HEK293T (cell line): ENCODE data around the gene SBF1.

Experiments used
- CTCF ChIA-PET: fragments of 350-600 bp; formaldehyde crosslinking; extraction: SDS; loops from one replicate; lab custom pipeline; 2021; ENCODE audit warnings: antibody characterized with exemption, inconsistent platforms; lab: Yijun Ruan, JAX
- POLR2A ChIA-PET: fragments of 350-600 bp; formaldehyde crosslinking; extraction: SDS; loops from one replicate; lab custom pipeline; 2020; ENCODE audit warnings: antibody characterized with exemption, inconsistent platforms; lab: Yijun Ruan, JAX
- DNase-seq: peaks from one replicate; pipeline ENCODE4 v3.0.0; 2012; ENCODE audit warnings: mixed read lengths; ENCODE audit errors: extremely low spot score
- ARNT ChIP-seq: fragments of 450-650 bp; IDR thresholded peaks from 2 replicates; pipeline ENCODE4 v1.6.1; 2017; ENCODE audit warnings: mild to moderate bottlenecking
- BHLHE40 ChIP-seq: fragments of 450-650 bp; IDR thresholded peaks from 2 replicates; pipeline ENCODE4 v1.6.1; 2016; ENCODE audit warnings: mild to moderate bottlenecking, moderate library complexity, borderline replicate concordance
- CTBP1 ChIP-seq: fragments of 450-650 bp; IDR thresholded peaks from 2 replicates; pipeline ENCODE4 v1.6.1; 2016; ENCODE audit warnings: borderline replicate concordance
- ELF4 ChIP-seq: fragments of 450-650 bp; IDR thresholded peaks from 2 replicates; pipeline ENCODE4 v1.6.1; 2017; ENCODE audit warnings: antibody characterized with exemption
- FOXA1 ChIP-seq: fragments of 450-650 bp; IDR thresholded peaks from 2 replicates; pipeline ENCODE4 v1.6.1; 2016; ENCODE audit warnings: mild to moderate bottlenecking
- FOXK2 ChIP-seq: fragments of 450-650 bp; IDR thresholded peaks from 2 replicates; pipeline ENCODE4 v1.6.1; 2016; ENCODE audit warnings: mild to moderate bottlenecking
- FOXM1 ChIP-seq: fragments of 450-650 bp; IDR thresholded peaks from 2 replicates; pipeline ENCODE4 v1.6.1; 2017; ENCODE audit warnings: mild to moderate bottlenecking, borderline replicate concordance
- HDGF ChIP-seq: fragments of 450-650 bp; IDR thresholded peaks from 2 replicates; pipeline ENCODE4 v1.6.1; 2017; ENCODE audit warnings: antibody characterized with exemption, borderline replicate concordance
- L3MBTL2 ChIP-seq: fragments of 450-650 bp; conservative IDR thresholded peaks from 2 replicates; pipeline ENCODE4 v1.6.1; 2016; ENCODE audit warnings: mild to moderate bottlenecking
- LEF1 ChIP-seq: fragments of 450-650 bp; IDR thresholded peaks from 2 replicates; pipeline ENCODE4 v1.6.1; 2017; ENCODE audit warnings: mild to moderate bottlenecking, borderline replicate concordance
- NFRKB ChIP-seq: fragments of 450-650 bp; IDR thresholded peaks from 2 replicates; pipeline ENCODE4 v1.6.1; 2016; ENCODE audit warnings: mild to moderate bottlenecking, moderate library complexity
- SP1 ChIP-seq: fragments of 450-650 bp; IDR thresholded peaks from 2 replicates; pipeline ENCODE4 v1.6.1; 2017
- SUZ12 ChIP-seq: fragments of 450-650 bp; IDR thresholded peaks from 2 replicates; pipeline ENCODE4 v1.6.1; 2016; ENCODE audit warnings: mild to moderate bottlenecking
- TARDBP ChIP-seq: fragments of 450-650 bp; IDR thresholded peaks from 2 replicates; pipeline ENCODE4 v1.6.1; 2016
- ZNF384 ChIP-seq: fragments of 450-650 bp; IDR thresholded peaks from 2 replicates; pipeline ENCODE4 v1.6.1; 2016
- TF ChIP-seq, protein P1 (sequence below): fragments of 450-650 bp; IDR thresholded peaks from 2 replicates; pipeline ENCODE4 v1.6.1; 2016

SBF1 gene

DNA sequence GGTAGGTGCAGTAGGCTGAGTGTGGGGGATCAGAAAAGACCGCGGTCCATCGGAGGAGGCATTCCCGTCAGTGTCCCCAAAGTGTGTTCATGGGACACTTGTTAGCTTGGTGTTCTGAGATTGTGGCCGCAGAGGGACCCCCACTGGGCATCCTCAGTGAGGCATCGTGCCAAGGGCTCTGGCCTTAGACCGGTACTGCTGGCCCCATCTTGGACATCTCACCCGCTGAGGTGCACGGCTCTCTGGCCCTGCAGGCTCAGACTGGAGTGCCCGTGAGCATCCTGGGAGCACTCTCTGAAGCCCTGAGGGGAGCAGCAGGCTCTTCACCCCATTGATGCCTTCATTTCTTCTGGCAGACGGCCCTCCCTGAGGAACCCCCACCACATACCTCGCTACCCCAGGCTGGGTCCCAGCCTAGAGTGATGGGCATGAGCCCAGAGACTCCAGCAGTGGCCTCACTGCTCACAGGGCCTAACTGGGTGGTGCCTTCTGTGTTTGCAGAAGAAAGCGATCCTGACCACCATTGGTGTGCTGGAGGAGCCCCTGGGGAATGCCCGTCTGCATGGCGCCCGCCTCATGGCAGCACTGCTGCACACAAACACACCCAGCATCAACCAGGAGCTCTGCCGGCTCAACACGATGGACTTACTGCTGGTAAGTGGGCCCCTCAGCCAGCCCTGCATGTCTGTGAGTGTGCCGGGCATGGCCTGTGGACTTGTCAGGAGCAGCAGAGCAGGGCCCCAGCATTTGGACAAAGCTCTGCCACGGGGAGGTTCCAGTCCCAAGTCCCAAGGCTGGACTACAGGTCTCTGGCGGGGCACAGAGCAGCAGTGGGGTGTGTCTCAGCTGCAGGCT lies 51.6 kb downstream of the SBF1 start:
- POLR2A ChIA-PET, result no interaction called here
- CTCF ChIA-PET, result interaction anchor here (0.5 kb wide), 1 partner anchor 15 kb away, joined by 3 read pairs; no protein-coding TSS in a partner anchor
- TF ChIP-seq BHLHE40, result no peak
- no peak for TF ChIP-seq ZNF384
- no peak for TF ChIP-seq FOXA1
- no peak for TF ChIP-seq L3MBTL2
- DNase-seq, result no peak

DNA sequence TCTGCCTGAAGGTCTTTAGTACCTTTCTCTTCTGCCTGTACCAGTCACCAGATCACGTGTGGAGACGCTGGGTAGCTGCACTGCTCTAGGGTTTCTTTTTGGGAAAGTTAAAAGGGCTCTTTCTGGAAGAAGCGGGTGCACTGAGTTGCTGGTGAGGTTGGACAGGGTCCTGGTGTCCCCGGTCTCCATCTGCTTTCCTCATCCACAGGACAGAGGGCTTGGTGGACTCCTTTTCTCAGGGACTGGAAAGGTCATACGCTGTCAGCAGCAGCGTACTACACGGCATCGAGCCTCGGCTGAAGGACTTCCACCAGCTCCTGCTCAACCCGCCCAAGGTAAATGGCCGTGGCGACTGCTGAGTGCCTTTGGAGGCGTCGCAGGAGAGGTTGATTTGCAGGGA lies 52.8 kb downstream of the SBF1 start:
- no peak for DNase-seq
- ChIA-PET CTCF (no interaction called here), POLR2A (no interaction called here)
- TF ChIP-seq FOXA1 (no peak), ARNT (no peak), NFRKB (no peak)

DNA sequence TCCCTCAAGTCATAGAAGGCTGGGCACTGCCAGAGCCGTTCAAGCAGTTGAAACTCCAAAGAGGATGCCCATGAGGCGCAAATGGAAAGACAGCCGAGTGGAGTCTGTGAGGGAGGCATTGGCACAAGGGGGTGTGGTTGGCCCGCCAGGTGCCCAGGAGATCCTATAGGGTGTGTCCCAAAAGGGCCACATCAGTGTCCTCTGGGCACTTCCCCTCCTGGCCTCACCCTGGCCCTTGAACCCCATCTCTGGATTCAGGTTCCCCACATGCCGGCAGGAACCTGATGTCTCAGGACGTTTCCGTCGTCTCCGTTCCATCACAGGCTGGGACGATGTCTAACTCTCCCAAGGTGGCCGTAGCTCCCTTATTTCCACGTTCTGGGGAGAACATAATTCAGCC lies 54.3 kb downstream of the SBF1 start:
- no peak for DNase-seq
- TF ChIP-seq FOXA1 (no peak), HDGF (no peak), SP1 (no peak), L3MBTL2 (no peak), NFRKB (no peak), LEF1 (no peak), BHLHE40 (no peak), ZNF384 (no peak), FOXM1 (no peak), TARDBP (no peak), CTBP1 (no peak), SUZ12 (no peak), ELF4 (no peak), ARNT (no peak), FOXK2 (no peak)
- TF ChIP-seq, protein P1, sequence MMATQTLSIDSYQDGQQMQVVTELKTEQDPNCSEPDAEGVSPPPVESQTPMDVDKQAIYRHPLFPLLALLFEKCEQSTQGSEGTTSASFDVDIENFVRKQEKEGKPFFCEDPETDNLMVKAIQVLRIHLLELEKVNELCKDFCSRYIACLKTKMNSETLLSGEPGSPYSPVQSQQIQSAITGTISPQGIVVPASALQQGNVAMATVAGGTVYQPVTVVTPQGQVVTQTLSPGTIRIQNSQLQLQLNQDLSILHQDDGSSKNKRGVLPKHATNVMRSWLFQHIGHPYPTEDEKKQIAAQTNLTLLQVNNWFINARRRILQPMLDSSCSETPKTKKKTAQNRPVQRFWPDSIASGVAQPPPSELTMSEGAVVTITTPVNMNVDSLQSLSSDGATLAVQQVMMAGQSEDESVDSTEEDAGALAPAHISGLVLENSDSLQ, result no peak
- ChIA-PET CTCF (no interaction called here), POLR2A (no interaction called here)

DNA sequence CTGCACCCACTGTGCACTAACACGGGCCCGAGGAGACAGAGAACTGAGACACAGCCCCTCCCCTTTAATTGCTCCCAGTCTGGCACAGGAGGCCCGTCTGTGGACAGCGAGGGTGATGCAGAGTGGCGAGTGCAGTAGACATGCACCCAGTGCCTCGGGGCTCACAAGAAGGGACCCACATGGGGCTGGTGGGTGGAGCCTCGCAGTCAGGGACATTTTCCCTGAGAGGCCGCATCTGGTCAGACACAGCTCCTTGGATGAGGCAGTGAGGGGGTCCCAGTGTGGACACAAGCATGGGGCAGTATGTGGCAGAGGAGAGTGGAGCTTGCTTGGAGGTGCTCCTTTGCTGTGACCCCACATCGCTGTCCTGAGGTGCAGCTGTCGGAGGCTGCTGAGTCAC lies 54.8 kb downstream of the SBF1 start:
- no peak for DNase-seq
- POLR2A ChIA-PET, result no interaction called here
- TF ChIP-seq TARDBP (no peak), LEF1 (no peak), L3MBTL2 (no peak), CTBP1 (no peak), NFRKB (no peak), HDGF (no peak), FOXM1 (no peak), SP1 (no peak), FOXA1 (no peak), ELF4 (no peak), ARNT (no peak), ZNF384 (no peak), FOXK2 (no peak), SUZ12 (no peak)
- TF ChIP-seq, protein P1, result no peak
- CTCF ChIA-PET, result no interaction called here

DNA sequence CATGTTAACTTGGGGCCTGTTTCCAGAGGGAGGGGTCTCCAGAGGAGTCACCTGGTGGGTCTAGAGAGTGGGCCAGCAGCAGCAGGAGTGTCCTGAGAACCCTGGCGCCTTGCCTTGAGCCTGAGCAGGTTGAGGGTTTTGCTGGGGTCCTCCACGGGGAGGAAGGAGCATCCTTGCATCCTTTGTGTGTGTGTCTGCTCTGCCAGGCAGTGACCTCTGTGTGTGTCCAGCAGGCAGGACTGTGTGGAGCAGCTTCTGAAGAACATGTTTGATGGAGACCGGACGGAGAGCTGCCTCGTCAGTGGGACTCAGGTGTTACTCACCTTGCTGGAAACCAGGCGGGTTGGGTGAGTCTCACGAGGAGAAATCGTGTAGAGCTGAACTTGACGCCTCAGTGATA lies 55.7 kb downstream of the SBF1 start:
- no peak for DNase-seq
- no peak for TF ChIP-seq FOXM1
- TF ChIP-seq ZNF384, result no peak
- TF ChIP-seq, protein P1, result no peak
- no peak for TF ChIP-seq L3MBTL2
- TF ChIP-seq ELF4, result no peak
- TF ChIP-seq ARNT, result no peak
- TF ChIP-seq LEF1, result no peak
- TF ChIP-seq BHLHE40, result no peak
- TF ChIP-seq TARDBP, result no peak
- TF ChIP-seq SP1, result no peak
- TF ChIP-seq FOXK2, result no peak
- TF ChIP-seq SUZ12, result no peak
- no peak for TF ChIP-seq HDGF
- no peak for TF ChIP-seq CTBP1
- no peak for TF ChIP-seq FOXA1
- no peak for TF ChIP-seq NFRKB
- POLR2A ChIA-PET, result no interaction called here
- CTCF ChIA-PET, result no interaction called here

DNA sequence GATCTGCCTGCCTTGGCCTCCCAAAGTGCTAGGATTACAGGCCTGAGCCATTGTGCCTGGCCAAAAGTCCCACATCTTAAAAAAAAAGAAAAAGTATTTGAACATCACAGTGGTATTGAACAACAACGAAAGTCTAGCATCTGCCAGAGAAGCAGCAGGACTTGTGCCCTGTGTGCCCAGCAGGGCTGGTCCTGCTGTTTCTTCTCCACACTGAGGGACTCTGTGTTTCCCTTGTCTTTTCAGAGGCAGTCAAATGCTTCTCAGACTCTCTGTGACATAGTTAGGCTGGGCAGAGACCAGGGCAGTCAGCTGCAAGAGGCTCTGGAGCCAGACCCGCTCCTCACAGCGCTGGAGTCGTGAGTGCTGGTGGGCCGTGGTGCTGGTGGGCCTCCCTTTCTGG lies 56.2 kb downstream of the SBF1 start:
- TF ChIP-seq FOXK2 (no peak), NFRKB (no peak), FOXA1 (no peak), ZNF384 (no peak), FOXM1 (no peak), SUZ12 (no peak), BHLHE40 (no peak), ARNT (no peak), LEF1 (no peak), HDGF (no peak), ELF4 (no peak), L3MBTL2 (no peak), CTBP1 (no peak), TARDBP (no peak), SP1 (no peak)
- TF ChIP-seq, protein P1, result no peak
- POLR2A ChIA-PET, result no interaction called here
- CTCF ChIA-PET, result no interaction called here
- DNase-seq, result no peak
